ENCODE results near the gene ANO10.

DNA sequence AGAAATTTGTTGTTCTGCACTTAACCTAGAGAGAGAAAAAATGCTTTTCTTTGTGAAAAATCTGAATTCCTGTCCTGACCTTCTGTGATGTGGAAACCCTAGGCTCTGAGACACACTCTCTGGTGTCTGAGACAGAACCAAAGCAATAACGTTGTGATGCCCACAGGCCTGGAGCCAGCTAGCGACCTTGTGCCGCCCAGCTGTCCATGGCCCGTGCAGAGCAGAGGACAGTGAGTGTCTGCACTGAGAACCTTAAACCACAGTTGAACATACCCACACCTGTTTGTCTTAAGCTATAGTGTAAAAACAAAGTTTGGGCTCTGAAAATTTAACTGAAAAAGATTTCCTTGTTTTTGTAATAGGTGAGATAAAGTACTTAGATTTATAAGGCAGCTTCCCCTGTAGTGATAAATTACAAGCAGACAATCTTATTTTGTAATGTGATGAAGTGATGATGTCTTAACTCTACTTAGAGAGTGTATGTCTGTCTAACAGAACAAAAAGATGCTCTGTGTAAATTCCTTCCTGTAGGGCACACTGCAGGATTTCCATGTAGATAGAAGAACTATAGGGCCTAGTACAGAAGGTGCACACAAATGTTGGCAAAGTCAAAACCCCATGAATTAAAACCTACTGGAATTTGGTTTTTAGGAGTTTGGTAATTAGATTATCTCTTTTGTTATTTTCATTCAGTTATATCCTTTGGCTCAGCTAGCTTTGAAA, 272.8 kb downstream of the ANO10 start:
- TF ChIP-seq, protein P1, sequence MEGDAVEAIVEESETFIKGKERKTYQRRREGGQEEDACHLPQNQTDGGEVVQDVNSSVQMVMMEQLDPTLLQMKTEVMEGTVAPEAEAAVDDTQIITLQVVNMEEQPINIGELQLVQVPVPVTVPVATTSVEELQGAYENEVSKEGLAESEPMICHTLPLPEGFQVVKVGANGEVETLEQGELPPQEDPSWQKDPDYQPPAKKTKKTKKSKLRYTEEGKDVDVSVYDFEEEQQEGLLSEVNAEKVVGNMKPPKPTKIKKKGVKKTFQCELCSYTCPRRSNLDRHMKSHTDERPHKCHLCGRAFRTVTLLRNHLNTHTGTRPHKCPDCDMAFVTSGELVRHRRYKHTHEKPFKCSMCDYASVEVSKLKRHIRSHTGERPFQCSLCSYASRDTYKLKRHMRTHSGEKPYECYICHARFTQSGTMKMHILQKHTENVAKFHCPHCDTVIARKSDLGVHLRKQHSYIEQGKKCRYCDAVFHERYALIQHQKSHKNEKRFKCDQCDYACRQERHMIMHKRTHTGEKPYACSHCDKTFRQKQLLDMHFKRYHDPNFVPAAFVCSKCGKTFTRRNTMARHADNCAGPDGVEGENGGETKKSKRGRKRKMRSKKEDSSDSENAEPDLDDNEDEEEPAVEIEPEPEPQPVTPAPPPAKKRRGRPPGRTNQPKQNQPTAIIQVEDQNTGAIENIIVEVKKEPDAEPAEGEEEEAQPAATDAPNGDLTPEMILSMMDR (IDR thresholded peaks at IDR 0.05) = no peak
- TF ChIP-seq POLR2A (IDR thresholded peaks at IDR 0.05) = no peak
